ENCODE results near the gene MAEA.
A peak's percentile ranks its signal among the peaks of the same experiment; 100 is the strongest.
"Not testable (repeated sequence)": the region's sequence is repeated elsewhere in the genome, so short reads cannot be mapped to it uniquely, and the experiment has no call there.

The MAEA gene

GRCh38 chr4:1324443-1325175, 34.9 kb downstream of the MAEA start:
- DNase-seq = not testable (repeated sequence)

GRCh38 chr4:1325176-1325480, 35.4 kb downstream of the MAEA start:
- DNase-seq = no peak

GRCh38 chr4:1325681-1326635, 36.3 kb downstream of the MAEA start:
- no peak for DNase-seq

GRCh38 chr4:1326751-1327525, 37.2 kb downstream of the MAEA start:
- no peak for DNase-seq

- DNase-seq = no peak
Measured at GRCh38 chr4:1327526-1328266, 38.0 kb downstream of the MAEA start.

GRCh38 chr4:1328267-1329155, 38.8 kb downstream of the MAEA start:
- DNase-seq = no peak

GRCh38 chr4:1329408-1330371, 40.0 kb downstream of the MAEA start:
- DNase-seq = peak; percentile 58

GRCh38 chr4:1330761-1331590, 41.3 kb downstream of the MAEA start:
- peak; percentile 78 for DNase-seq

- no peak for DNase-seq
Measured at GRCh38 chr4:1331591-1332353, 42.1 kb downstream of the MAEA start.

- no peak for DNase-seq
Measured at GRCh38 chr4:1332686-1333085, 43.0 kb downstream of the MAEA start.

- no peak for DNase-seq
Measured at GRCh38 chr4:1333256-1333655, 43.6 kb downstream of the MAEA start.

- DNase-seq = not testable (repeated sequence)
Measured at GRCh38 chr4:1333851-1334578, 44.3 kb downstream of the MAEA start.

GRCh38 chr4:1334579-1334895, 44.8 kb downstream of the MAEA start:
- DNase-seq = no peak

GRCh38 chr4:1335193-1335883, 45.6 kb downstream of the MAEA start:
- DNase-seq = not testable (repeated sequence)

- no peak for DNase-seq
Measured at GRCh38 chr4:1336088-1336491, 46.4 kb downstream of the MAEA start.

GRCh38 chr4:1337376-1337831, 47.7 kb downstream of the MAEA start:
- no peak for DNase-seq
